DMS153 treated with DMSO at 0.1 percent for 48 hours (cell line): ENCODE data around the gene LTBP1.

ENCODE experiments used
- DNase-seq: peaks from one replicate; lab custom pipeline; 2025; ENCODE audit not compliant: unreplicated experiment; lab: John Stamatoyannopoulos, UW

The LTBP1 gene

GRCh38 chr2:33442528-33443079 is 495.9 kb downstream of the LTBP1 start:
- DNase-seq, result no peak

GRCh38 chr2:33443274-33443829 is 496.6 kb downstream of the LTBP1 start:
- DNase-seq, result no peak

- DNase-seq, result no peak
Observed at GRCh38 chr2:33444967-33445366, 498.2 kb downstream of the LTBP1 start.

GRCh38 chr2:33448220-33448899 is 501.6 kb downstream of the LTBP1 start:
- no peak for DNase-seq
